Smooth muscle cell (in vitro differentiated cells): ENCODE measurements around the gene METTL24. TPM values are rescaled to one million over a fixed set of nuclear protein-coding genes. Genes with fewer than 3 reads are reported as not detected.

ENCODE experiments used
- DNase-seq: peaks from one replicate; lab custom pipeline; 2025; ENCODE audit not compliant: unreplicated experiment; lab: John Stamatoyannopoulos, UW
- H2AFZ ChIP-seq: fragments of 200-600 bp; sonication (generic); 2 replicates; pipeline ENCODE4 v1.6.0; 2016; ENCODE audit warnings: antibody characterized with exemption, low read depth, mild to moderate bottlenecking
- H3F3A ChIP-seq: fragments of 200-600 bp; sonication (generic); 2 replicates; pipeline ENCODE4 v1.6.0; 2017; ENCODE audit warnings: antibody characterized with exemption, low read depth
- H3K27ac ChIP-seq: fragments of 200-600 bp; sonication (generic); 2 replicates; pipeline ENCODE4 v1.5.1; 2016; ENCODE audit warnings: low read depth, mild to moderate bottlenecking
- H3K27me3 ChIP-seq: fragments of 200-600 bp; sonication (generic); 2 replicates; pipeline ENCODE4 v1.6.1; 2016; ENCODE audit warnings: low read depth, mild to moderate bottlenecking
- H3K36me3 ChIP-seq: fragments of 200-600 bp; sonication (generic); 2 replicates; pipeline ENCODE4 v1.5.1; 2016; ENCODE audit warnings: low read depth
- H3K4me1 ChIP-seq: fragments of 200-600 bp; sonication (generic); 2 replicates; pipeline ENCODE4 v1.5.1; 2016; ENCODE audit warnings: low read depth
- H3K4me2 ChIP-seq: fragments of 200-600 bp; sonication (generic); 2 replicates; pipeline ENCODE4 v1.6.0; 2016; ENCODE audit warnings: mild to moderate bottlenecking
- H3K4me3 ChIP-seq: fragments of 200-600 bp; sonication (generic); 2 replicates; pipeline ENCODE4 v1.5.1; 2016; ENCODE audit warnings: mild to moderate bottlenecking
- H3K79me2 ChIP-seq: fragments of 200-600 bp; sonication (generic); 2 replicates; pipeline ENCODE4 v1.6.0; 2016; ENCODE audit warnings: low read depth, mild to moderate bottlenecking
- H3K9ac ChIP-seq: fragments of 200-600 bp; sonication (generic); 2 replicates; pipeline ENCODE4 v1.6.0; 2016; ENCODE audit warnings: low read depth
- H3K9me3 ChIP-seq: fragments of 200-600 bp; sonication (generic); replicated peaks from 2 replicates; pipeline ENCODE4 v1.5.1; 2016; ENCODE audit warnings: low read depth
- H4K20me1 ChIP-seq: fragments of 200-600 bp; sonication (generic); 2 replicates; pipeline ENCODE4 v1.6.0; 2016; ENCODE audit warnings: low read depth
- WGBS: methylation state at CpG from one replicate; pipeline ENCODE4 v1.1.7; 2016; ENCODE audit warnings: low lambda C conversion rate; 5-methylcytosine and 5-hydroxymethylcytosine counted together
- polyA plus RNA-seq: library from polyadenylated mRNA; unstranded; fragments of >200 nt; fragmentation: Nextera tagmentation; extraction: Ambion mirVana; gene quantifications from 2 replicates; pipeline ENCODE4 v1.2.1, GENCODE V29; 2016
- total RNA-seq: library from RNA; depleted of rRNA; stranded (reverse); fragments of >200 nt; gene quantifications from 2 replicates; pipeline ENCODE4 v1.2.3, GENCODE V29; 2014
- TF ChIP-seq, protein P1 (sequence below): fragments of 200-600 bp; sonication (generic); IDR thresholded peaks from 2 replicates; pipeline ENCODE4 v1.5.1; 2017; ENCODE audit warnings: borderline replicate concordance, mild to moderate bottlenecking, antibody characterized with exemption; ENCODE audit not compliant: insufficient read depth, poor library complexity, severe bottlenecking

The METTL24 gene
- total and polyA plus RNA-seq, 2 experiments from 2014 or later, result 0.74 to 2.6 TPM

DNA sequence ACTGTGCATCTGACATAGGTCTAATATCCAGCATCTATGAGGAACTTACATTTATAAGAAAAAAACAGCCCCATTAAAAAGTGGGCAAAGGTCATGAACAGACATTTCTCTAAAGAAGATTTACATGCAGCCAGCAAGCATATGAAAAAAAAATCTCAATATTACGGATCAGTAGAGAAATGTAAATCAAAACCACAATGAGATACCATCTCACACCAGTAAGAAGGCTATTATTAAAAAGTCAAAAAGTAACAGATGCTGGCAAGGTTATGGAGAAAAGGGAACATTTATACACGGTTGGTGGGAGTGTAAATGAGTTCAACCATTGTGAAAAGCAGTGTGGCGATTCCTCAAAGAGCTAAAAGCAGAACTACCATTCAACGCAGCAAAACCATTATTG, 13.1 kb downstream of the METTL24 start:
- no peaks in the 10 kb centered on the region for H3K9me3 ChIP-seq
- H3F3A ChIP-seq, result no peaks in the 10 kb centered on the region
- H3K9ac ChIP-seq, result no peak overlapping the region
- 89% methylated on average over 4 of the region's 4 CpGs for WGBS
- no peak overlapping the region for H2AFZ ChIP-seq
- TF ChIP-seq, protein P1, sequence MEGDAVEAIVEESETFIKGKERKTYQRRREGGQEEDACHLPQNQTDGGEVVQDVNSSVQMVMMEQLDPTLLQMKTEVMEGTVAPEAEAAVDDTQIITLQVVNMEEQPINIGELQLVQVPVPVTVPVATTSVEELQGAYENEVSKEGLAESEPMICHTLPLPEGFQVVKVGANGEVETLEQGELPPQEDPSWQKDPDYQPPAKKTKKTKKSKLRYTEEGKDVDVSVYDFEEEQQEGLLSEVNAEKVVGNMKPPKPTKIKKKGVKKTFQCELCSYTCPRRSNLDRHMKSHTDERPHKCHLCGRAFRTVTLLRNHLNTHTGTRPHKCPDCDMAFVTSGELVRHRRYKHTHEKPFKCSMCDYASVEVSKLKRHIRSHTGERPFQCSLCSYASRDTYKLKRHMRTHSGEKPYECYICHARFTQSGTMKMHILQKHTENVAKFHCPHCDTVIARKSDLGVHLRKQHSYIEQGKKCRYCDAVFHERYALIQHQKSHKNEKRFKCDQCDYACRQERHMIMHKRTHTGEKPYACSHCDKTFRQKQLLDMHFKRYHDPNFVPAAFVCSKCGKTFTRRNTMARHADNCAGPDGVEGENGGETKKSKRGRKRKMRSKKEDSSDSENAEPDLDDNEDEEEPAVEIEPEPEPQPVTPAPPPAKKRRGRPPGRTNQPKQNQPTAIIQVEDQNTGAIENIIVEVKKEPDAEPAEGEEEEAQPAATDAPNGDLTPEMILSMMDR, result no peak
- H4K20me1 ChIP-seq, result no peaks in the 10 kb centered on the region
- no peak overlapping the region for H3K4me2 ChIP-seq
- no peaks in the 10 kb centered on the region for H3K4me1 ChIP-seq
- no peak overlapping the region for H3K27ac ChIP-seq
- H3K79me2 ChIP-seq, result no peaks in the 10 kb centered on the region
- DNase-seq, result no peak
- H3K36me3 ChIP-seq, result no peaks in the 10 kb centered on the region
- H3K27me3 ChIP-seq, result no peaks in the 10 kb centered on the region
- H3K4me3 ChIP-seq, result no peak overlapping the region

DNA sequence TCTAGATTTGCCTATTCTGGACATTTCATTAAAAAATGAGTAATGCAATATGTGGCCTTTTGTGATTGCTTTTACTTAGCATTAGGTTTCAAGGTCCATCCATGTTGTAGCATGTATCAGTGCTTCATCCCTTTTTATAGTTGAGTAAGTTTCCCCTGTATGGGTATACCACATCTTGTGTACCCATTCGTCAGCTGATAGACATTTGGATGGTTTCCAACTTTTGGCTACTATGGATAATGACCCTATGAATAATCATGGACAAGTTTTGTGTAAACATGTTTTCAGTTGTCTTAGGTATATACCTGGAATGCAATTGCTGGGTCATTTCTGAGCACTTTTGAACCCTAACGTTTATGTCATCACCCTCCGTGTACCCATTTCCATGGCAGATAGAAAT, 15.4 kb downstream of the METTL24 start:
- Histone ChIP-seq H4K20me1 (no peaks in the 10 kb centered on the region), H3K4me2 (no peak overlapping the region)
- 97% methylated on average over 3 of the region's 3 CpGs for WGBS

DNA sequence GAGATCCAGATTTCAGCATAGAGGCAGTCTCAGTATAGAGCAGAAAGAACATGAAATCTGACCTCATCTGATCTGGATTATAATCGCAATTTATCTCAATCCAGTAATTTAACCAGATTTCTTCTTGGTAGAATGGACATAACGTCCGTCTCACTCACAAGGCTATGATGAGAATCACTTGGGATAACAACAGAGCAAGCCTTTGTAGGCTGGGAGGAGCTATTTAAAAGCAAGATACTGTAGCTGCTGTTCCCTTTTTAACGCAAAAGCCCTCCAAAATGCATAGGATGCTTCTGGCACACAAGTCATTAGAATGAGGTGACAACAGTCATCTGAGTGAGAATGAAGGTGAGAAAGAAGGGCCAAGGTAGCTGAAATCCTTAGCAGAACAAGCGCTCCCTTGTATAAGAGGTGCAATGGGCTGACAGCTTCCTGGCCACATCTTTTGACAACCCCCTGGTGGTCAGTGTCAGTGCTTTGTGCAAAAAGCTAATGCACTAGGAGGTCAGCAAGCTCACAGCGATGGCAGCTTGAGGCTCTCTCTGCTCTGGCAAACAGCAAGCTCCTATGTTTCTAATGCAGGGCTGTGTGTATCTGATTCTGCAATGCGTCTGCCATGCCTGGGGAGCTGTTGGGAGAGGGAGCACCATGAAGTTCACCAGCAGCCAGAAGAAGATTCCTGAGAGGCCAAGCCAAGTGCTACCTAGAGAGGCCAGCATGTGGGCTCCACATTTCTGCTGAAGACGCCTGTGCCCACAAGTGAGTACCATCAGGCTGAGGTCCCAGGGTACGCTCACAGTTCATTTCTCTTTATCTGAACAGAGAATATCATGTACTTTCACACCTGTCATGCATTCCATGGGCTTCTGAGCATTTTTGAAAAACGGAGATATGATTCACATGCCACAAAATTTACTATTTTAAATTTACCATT, 16.2 kb downstream of the METTL24 start:
- Histone ChIP-seq H3K27me3 (no peaks in the 10 kb centered on the region), H3K9ac (no peak overlapping the region), H3K36me3 (no peaks in the 10 kb centered on the region), H3K4me2 (no peak overlapping the region), H3K9me3 (no peaks in the 10 kb centered on the region), H2AFZ (peak overlapping the region; percentile 21), H3K4me3 (no peak overlapping the region), H3K27ac (no peak overlapping the region), H3K4me1 (no peaks in the 10 kb centered on the region), H4K20me1 (no peaks in the 10 kb centered on the region), H3K79me2 (no peaks in the 10 kb centered on the region), H3F3A (peaks cover 3% of the 10 kb centered on the region)
- DNase-seq, result no peak
- 68% methylated on average over 10 of the region's 10 CpGs for WGBS
- TF ChIP-seq, protein P1, result peak; percentile 45

More for the DNA sequence above, 15.4 kb downstream of the METTL24 start:
- DNase-seq, result no peak
- peaks cover 3% of the 10 kb centered on the region for H3F3A ChIP-seq
- H3K27me3 ChIP-seq, result no peaks in the 10 kb centered on the region
- no peaks in the 10 kb centered on the region for H3K4me1 ChIP-seq
- H3K9me3 ChIP-seq, result no peaks in the 10 kb centered on the region
- no peak overlapping the region for H3K27ac ChIP-seq
- H3K79me2 ChIP-seq, result no peaks in the 10 kb centered on the region
- H3K4me3 ChIP-seq, result no peak overlapping the region
- H2AFZ ChIP-seq, result no peak overlapping the region
- no peaks in the 10 kb centered on the region for H3K36me3 ChIP-seq
- TF ChIP-seq, protein P1, result no peak
- no peak overlapping the region for H3K9ac ChIP-seq
